Measurements from ENCODE around the gene EPSTI1.

EPSTI1 gene

GRCh38 chr13:42957881-42958280 lies 34.2 kb downstream of the EPSTI1 start:
- TF ChIP-seq CTCF (conservative IDR thresholded peaks at IDR 0.05; ENCODE audit: low read length): no peak
- H3K4me3 ChIP-seq (ENCODE audit: low read length): no peak overlapping the region
- DNase-seq (ENCODE audit: low read depth): no peak

GRCh38 chr13:42950181-42950580 lies 41.9 kb downstream of the EPSTI1 start:
- DNase-seq (ENCODE audit: low read depth): no peak
- H3K4me3 ChIP-seq (ENCODE audit: low read length): no peak overlapping the region
- no peak for TF ChIP-seq CTCF (conservative IDR thresholded peaks at IDR 0.05; ENCODE audit: low read length)

DNA sequence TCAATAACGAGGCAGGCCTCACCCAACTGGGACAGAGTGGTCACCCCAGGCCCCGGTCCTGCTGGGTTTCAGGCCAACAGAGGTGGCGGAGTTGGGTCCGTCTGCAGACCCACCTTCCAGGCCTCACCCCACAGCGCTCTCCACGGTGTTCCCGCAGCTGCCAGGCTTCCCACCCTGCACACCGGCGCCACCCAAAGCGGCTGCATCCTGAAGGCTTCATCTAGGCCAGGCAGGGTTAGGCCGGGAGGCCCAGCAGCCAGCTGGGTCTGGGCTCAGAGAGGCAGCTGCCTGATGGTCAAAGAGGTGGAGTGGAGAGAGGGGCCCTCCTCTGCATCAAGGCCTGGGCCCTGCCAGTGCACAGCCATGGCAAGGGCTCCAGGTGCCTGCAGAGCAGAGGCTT lies 44.1 kb downstream of the EPSTI1 start:
- no peak for TF ChIP-seq CTCF (conservative IDR thresholded peaks at IDR 0.05; ENCODE audit: low read length)
- H3K4me3 ChIP-seq (ENCODE audit: low read length): no peak overlapping the region
- DNase-seq (ENCODE audit: low read depth): no peak

GRCh38 chr13:42946927-42947326 lies 45.1 kb downstream of the EPSTI1 start:
- no peak for TF ChIP-seq CTCF (conservative IDR thresholded peaks at IDR 0.05; ENCODE audit: low read length)
- DNase-seq (ENCODE audit: low read depth): peak; percentile 68

GRCh38 chr13:42929886-42930535 lies 62.0 kb downstream of the EPSTI1 start:
- no peak for TF ChIP-seq CTCF (conservative IDR thresholded peaks at IDR 0.05; ENCODE audit: low read length)
- DNase-seq (ENCODE audit: low read depth): no peak
- H3K4me3 ChIP-seq (ENCODE audit: low read length): no peak overlapping the region

More at GRCh38 chr13:42946927-42947326, 45.1 kb downstream of the EPSTI1 start:
- no peak overlapping the region for H3K4me3 ChIP-seq (ENCODE audit: low read length)

- no peak overlapping the region for H3K4me3 ChIP-seq (ENCODE audit: low read length)
- TF ChIP-seq CTCF (conservative IDR thresholded peaks at IDR 0.05; ENCODE audit: low read length): no peak
- no peak for DNase-seq (ENCODE audit: low read depth)
Measured at GRCh38 chr13:42926555-42926954, 65.5 kb downstream of the EPSTI1 start.

DNA sequence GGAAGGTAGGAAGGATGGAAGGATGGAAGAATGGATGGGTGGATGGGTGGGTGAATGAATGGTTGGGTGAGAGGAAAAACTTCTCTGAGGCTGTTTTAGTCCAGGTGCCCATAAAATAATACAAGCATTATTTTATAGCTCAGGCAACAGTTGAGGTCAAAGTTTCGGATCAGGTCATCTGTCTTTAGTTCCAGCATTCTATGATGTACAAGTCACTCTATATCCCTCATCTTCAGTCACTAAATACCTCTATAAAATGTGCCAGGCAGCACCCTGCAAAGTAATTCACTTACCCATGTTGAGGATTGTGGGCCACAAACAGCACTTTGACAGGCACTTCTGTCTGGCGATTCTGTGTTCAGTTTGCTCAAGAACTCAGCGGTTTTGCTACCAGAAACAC lies 66.0 kb downstream of the EPSTI1 start:
- H3K4me3 ChIP-seq (ENCODE audit: low read length): no peak overlapping the region
- DNase-seq (ENCODE audit: low read depth): no peak
- no peak for TF ChIP-seq CTCF (conservative IDR thresholded peaks at IDR 0.05; ENCODE audit: low read length)
